Midbrain (tissue), 1 donor: Measurements from ENCODE around the gene NKG7.

Experiments
- DNase-seq: peaks from one replicate; lab custom pipeline; 2025; lab: John Stamatoyannopoulos, UW

Gene NKG7

DNA sequence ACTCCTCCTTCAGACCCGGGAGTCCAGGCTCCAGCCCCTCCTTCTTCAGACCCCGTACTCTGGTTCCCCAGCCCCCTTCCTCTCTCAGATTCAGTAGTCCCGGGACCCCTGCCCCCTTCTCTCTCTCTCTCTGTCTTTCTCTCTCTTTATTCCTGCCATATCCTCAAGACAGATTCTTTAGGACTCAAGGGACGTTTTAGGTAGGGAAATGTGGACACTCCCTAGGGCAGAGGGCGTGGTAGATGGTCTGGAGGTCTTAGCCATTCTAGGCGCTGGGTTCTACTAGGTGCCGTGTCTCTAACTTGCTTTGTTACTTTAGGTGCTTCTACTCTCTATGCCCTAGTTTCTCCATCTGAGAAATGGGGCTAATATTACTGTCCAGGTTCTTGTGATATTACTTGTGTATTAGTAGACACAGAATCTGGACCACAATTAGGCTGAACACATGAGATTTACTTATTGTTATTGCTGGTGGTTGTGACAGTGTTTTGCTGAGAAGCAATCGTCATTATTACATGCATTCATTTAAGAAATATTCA is 18.7 kb upstream of the NKG7 start:
- DNase-seq: no peak

DNA sequence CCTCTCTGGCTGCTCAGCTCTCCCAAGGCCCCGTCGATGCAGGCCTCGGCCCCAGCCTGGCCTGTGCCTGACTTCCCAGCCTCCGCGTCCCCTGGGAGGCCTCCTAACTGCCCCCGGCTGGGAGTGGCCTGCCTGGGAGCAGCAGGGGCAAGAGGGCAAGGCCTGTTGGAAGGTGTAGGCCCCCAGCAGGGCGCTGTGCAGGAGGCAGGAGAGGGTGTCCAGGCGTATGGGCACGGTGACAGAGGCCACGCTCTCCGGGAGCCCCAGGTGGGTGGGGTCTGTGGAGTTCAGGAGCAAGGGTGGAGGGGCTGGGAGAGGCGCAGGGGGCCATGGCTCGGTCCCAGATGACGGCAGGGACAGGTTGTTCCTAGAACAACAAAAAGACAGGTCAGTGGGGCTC is 16.7 kb upstream of the NKG7 start:
- DNase-seq: no peak

DNA sequence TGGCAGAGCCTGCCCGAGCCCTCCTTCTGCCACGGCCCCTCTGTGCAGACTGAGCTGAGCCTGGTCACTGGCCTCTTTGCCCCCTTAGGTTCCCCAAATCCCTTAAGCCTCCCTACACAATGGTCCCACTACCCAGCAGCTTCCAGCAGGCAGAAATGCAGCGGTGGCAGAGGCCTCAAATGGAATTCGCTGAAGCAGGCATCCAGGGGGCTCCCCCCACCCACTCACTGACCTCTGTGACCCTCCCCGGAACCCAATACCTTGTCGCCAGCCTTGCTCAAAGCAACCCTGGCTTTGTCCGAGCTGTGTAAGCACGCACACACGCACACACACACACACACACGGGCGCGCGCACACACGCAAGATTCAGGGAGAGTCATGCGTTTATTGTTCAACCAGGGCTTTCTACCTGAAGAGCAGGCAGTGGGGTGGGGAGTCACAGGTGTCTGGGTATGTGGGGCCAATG is 15.5 kb upstream of the NKG7 start, which contains the start of gene LIM2:
LIM2 (minus strand) TSS at position 51 of the 466 bp plus-strand sequence. CDS start 531 bp downstream, outside the sequence.
- DNase-seq: no peak

DNA sequence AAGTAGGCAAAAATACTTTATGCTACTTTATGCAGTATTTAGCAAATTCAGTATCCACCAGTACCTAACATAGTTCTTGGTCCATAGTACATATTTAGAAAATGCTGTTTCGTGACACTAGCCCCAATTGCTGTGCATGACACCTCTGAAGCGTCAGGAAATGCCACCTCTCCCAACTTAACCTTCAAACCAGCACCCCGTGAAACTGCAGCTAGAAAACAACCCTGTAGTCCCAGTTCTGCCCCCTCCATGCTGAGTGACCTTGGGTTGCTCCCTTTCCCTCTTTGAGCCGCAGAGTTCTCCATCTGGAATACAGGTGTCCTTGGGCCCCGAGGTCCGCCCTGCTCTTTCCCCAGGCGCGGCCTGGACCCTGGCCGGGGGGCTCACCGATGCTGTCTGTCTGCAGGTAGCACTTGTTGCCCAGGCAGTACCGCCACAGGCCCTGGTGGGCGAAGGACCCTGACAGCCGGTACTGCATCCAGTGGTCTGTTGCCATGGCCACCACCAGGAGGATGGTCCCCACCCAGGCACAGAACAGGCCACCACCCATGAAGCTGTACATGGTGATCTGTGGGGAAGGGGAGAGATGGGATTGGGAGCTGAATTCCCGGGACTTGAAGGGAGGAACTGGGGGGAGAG is 14.5 kb upstream of the NKG7 start:
- DNase-seq: no peak

DNA sequence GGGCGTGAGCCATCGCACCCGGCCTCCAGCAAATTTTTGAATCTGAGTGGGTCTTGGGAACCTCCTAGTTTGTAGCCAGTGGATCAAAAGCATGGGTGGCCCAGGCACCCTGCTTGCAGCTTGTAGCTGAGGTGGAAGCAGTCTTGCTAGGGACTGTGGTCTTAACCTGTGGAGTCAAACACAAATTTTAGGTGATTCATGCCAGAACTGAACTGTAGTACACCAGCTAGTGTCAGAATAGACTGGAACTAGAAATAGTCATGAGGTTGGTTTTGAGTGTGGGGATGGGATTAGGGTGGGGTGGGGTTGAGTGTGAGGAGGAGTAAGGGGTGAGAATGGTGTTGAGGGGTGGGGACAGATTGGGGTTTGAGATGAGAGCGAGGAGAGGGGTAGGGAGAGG is 9.6 kb upstream of the NKG7 start:
- no peak for DNase-seq

DNA sequence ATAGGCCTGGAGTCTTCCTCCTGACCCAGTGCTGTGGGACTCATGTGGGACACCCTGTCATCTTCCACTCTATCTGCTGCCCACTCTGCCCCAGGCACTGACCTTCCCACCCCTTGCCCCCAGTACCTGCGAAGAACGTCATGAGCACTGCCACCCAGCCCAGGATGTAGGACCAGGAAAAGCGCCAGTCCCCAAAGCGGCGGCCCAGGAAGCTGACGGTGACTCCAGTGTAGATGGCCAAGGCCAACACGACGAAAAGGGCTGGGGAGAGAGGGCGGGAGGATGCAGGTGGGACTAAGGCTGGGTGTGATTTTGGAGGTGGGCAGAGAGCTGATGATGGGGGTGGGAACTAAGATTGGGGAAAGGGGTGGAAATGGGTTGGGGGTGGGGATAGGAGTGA is 7.9 kb upstream of the NKG7 start:
- DNase-seq: no peak

DNA sequence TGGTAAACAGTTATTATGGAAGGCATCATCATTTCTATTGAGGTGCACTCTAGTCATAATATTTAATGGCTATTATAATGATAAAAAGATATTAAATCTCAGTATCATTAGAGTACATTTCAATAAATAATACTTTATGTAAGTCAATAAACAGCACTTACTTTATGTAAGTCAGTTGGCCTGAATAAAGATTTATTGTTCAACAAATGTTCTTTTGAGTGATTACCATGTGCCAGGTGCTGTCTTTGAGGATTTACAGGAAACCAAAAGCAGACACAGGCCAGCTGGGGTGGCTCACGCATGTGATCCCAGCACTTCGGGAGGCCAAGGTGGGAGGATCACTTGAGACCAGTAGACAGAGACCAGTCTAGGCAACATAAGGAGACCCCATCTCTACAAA is 5.0 kb upstream of the NKG7 start:
- no peak for DNase-seq

DNA sequence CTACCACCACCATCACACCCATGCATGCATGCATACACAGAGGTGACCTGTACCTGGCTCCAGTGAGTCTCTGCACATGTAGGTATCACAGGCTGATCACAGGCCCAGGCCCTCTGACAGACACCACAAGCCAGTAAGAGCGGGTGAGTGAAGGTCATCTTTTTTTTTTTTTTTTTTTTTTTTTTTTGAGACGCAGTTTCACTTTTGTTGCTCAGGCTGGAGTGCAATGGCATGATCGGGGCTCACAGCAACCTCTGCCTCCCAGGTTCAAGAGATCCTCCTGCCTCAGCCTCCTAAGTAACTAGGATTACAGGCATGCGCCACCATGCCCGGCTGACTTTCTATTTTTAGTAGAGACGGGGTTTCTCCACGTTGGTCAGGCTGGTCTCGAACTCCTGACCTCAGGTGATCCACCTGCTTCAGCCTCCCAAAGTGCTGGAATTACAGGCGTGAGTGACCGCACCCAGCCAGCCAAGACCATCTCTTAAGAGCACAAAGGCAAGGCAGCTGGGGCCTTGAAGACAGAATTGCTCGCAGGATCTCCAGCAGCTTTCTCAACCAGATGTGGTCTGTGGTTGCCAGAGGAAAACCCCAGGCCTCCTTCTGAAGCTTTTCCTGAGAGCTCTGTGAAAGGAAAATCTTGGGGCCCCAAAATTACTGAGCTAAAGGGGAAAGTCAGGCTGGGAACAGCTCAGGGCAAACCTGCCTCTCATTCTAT is 3.2 kb upstream of the NKG7 start:
- no peak for DNase-seq

DNA sequence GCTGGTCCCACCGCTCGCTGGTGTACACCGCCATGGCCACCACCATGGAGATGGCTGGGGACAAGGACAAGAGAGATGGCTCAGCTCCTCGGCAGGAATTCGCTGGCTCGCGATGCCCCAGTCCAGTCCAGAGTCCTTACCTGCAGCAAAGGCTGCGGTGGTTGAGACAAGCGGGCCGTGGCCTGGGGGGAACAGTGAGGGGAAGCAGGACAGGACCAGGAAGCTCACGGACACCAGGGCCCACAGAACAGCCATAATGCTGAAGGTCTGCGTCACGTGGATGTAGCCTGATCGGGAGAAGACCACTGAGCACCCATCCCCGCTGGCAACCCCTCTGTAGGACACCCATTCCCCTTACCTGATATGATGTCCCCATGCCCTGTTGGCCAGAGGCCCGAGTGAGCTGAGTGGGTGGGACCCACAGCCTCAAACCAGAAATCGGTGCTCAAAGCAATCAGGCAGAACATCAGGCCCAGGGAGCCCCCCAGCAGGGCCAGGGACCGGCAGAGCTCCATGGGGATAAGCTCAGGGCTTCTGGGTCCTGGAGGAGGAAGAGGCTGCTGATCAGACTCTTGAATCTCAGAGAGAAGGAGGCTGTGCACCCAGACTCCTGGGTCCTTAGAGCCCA is 319 bp downstream of the NKG7 start:
- DNase-seq: no peak

DNA sequence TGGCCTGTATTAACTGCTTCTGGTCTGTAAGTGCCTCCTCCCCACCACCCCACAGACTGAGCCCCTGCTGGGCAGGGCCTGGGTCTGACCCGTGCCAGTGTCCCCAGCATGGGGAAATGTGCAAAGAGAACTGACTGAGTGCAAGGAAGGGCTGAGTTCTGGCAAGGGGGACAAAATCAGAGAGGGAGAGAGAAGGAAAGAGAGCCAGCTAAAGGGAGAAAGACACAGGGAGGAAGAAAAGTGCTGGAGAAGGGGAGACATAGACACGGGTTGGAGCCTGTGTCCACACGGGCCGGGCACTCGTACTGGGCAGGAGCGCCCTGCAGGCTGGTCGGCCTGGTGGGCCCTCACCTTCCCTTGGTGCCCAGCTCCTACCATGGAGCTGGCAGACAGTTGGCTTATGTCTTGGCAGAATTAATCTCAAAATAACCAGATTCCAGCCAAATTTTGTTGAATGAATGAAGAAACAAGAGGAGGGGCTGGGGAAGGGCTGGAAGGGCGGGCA is 1.2 kb downstream of the NKG7 start:
- DNase-seq: no peak

DNA sequence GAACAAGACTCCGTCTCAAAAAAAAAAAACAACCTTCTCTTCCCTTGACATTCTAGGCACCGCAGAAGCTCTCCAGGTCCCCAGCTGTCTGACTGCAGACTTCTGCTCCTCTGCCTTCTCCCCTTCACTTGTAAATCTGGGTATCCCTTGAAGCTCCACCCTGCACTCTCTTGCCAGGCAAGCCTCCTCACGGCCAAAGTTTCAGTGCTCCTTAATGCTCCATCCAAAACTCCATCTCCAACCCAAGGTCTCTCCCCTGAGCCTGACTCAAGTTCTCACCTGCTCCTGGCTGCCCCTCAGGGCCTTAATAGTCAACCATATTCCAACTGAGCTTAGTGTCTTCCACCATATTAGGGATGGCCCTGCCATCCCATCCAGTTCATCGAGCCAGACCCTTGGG is 2.2 kb downstream of the NKG7 start:
- DNase-seq: no peak

DNA sequence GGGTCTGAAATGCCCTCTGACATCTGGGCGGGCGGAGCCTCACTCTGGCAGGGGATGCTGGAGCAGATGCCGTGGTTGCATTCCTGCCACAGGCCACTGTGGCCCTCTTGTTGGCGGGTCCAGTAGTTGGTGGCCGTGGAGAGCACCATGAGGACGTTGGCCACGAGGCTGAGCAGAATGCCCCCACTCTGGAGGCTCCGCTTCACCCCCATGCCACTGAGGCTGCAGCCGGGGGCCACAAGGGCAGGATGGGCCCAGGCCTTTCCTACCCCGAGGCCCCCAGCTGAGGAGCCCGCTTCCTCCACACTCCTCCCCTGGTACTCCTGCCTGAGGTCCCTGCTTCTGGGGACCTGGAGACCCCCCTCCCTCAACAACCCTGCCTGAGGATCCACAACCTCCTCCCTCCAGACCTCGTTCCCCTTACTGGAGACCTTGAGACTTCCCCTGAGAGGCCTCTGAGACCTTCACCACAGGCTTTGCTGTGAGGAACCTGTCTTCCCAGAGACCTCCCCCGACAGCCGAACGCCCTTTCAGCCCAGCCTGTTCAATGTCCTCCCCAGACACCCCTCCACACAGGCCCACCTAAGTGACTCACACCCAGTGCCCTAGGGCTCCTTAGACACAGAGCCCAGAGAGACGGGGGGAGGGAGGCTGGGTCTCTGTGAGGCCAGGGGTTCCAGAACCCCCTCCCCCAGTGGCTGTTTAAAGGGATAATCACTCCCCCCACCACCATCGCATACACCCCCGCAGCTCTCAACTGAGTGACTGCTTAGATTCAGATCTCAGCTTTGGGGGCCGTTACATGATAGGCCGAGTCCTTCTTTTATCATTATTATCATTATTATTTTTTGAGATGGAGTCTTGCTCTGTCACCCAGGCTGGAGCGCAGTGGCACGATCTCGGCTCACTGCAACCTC is 3.8 kb downstream of the NKG7 start, which contains the start of gene CLDND2:
CLDND2 (minus strand) TSS at position 638 of the 917 bp plus-strand sequence; CDS start at position 212, 426 bp downstream.
- no peak for DNase-seq

DNA sequence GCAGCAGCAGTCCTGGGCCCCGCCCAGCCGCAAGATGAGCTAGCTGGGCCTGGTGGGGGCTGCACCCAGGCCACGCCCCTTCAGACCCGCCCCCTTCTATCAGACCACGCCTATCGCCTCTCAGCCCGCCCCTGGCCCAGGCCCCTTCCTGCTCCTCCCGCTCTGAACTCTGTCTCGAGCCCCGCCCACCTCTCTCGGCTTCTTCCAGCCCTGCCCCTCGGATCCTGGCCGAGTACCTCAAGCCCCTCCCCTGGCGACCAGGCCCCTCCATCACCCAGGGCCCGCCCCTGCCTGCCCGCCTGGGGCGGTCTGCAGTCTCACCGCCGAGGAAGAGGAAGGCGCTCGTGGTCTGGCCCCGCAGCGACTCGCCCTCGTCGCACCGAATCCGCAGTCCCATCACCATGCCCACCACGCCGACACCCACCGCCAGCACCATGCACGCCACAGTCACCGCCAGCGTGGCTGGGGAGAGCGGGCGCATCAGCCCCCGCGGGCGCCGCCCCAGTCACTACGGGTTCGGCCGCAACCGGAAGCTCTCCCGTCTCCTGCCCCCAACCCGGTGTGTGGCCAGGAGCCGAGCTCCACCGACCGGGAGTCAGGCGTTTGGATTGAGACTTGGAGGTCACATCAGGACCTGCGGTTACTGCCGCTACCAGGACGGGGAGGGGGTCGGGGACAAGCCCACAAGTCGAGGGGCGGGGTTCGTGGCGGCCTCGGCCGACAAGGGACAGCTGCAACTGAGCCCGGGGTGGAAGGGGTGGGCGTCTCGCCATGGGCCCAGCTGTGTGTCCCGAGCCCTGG is 4.7 kb downstream of the NKG7 start:
- DNase-seq: peak; percentile 97

DNA sequence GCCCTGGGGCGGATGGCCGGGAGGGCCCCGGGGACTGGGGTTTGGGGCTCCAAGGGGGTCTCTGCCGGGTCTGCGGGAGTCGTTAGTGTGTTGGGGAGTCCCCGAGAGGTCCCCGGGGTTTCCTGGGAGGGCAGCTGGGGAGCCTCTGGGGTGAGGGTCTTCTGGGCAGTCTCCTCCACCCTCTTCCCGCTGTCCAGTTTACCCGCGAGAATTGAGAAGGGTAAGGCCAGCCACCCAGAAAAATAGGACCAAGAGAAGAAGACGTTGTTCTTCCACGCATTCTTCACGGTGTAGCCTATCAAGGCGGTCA is 5.2 kb downstream of the NKG7 start:
- no peak for DNase-seq

DNA sequence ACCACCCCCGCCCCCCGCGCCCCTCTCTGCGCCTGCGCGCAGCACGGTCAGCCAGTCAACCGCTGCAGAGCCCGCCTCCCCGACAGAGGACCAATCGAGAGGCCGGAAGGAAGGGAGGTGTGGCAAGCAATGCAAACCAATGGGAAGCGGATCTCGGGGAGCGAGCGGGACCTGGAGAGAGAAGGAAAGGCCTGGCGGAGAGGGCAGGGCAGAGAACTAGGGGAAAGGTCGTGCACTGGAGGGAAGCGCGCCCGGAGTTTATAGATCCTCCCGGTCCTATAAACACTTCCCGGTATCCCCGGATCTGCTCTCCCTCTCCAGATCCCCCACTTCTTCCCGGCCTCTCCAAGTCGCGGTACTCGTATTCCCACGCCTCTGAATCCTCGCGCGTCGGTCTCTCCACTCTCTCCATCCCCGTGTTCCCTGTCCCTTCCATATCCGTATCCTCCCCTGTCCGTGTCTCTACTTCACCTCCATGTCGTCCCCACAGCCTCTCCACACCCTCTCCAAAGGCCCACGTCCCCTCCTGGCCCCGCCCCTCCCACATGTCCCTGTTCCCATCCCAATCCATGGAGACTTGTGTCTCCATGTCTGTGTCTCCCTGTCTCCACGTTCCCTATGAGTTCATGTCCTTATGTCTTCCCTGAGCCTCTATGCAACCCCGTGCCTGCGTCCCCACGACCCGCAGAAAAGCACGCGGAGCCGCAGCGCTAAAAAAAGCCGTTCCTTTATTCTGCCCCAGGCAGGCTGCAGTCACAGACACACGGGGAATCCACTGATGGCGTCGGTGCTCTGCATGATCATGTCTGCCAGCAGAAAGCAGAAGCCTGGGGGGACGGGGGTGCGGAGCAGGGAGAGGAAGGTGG is 5.8 kb downstream of the NKG7 start:
- DNase-seq: peak; percentile 96

DNA sequence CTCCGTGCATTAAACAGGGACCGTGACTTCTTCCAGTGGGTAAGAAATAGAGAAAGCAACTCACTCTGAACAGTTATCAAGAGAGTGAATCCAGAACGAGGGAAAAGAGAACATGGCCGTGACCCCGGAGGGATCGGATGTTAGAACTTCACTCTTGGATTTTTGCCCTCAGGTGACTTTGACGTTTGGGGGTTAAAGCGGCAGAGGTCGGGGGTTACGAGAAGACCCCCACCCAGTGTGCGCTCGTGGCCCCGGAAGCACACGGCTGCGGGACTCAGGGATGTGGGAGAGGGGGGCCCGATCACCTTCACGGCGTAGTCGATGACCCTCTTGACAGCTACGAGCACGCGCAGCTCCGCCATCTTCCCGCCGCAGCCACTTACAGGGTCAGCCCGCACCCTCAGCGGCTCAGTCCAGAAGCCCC is 6.5 kb downstream of the NKG7 start, which contains the start of gene ETFB:
ETFB (minus strand) TSS at position 424 of the 424 bp plus-strand sequence; CDS start at position 362, 62 bp downstream.
- DNase-seq: peak; percentile 54

DNA sequence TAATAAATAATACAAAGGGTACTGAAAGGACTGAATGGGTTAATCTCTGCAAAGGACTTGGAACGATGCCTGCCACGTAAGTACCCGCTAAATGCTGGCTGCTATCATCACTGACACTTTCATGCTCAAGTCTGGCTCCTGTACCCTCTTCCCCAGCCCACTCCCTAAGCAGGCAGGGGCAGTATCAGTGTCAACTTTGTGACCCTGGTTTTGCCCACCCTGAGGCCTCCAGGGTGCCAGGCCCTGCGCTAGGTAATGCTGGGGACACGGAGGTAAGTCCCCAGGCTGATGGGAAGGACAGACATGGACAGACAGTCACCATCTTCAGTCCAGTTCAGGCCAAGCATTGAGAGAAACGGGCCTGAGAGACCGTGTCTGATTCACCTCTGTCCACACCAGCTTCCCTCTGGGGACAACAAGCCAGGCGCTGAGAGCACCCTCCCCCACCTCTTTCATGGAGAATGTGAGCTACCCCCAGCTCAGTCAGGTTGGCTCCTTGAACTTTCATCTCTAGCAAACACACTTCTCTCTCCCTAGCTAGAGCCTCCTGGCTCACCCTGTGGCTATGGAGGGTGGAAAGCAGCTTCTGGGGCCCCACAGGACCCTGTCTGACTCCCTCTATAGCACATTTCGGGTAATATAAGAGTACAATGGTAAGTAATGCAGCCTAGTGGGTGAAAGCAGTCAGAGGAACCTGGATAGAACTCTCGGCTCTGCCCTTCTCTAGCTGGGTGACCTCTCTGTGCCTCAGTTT is 7.1 kb downstream of the NKG7 start:
- DNase-seq: peak; percentile 50

DNA sequence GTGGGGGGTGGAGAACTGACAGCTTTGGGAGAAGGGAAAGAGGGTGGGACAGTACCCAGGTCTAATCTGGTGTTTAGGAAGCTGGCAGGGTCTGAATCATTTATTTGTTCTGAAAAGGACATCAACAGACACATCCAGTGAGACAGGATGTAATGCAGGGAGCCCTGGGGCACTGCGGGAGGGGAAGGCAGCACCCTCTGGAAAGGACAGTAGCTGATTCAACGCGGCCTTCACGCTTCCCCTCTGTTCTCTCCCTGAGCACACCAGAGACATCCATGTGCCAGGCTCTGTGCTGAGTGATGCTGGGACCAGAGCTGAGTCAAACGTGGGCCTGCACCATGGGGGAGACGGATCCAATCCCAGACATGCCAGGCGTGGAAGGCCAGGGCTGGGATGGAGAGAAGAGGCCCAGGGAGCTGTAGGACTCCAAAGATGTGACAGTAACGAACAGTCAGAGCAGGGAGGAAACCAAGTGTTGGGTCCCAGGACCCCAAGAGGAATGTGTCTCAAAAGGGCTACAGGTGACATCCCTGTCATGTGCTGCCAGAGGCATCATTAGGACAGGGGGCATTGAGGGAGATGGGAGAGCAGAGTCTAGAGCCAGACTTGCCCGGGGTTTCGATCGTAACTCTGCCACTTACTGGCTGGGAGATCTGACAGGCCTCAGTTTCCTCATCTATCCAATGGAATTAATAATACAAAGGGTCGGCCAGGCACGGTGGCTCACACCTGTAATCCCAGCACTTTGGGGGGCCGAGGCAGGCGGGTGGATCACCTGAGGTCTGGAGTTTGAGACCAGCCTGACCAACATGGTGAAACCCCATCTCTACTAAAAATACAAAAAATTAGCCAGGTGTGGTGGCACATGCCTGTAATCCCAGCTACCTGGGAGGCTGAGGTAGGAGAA is 8.0 kb downstream of the NKG7 start:
- peak; percentile 14 for DNase-seq
